Karpas-422 (cell line): ENCODE measurements around the gene WDTC1. TPM values are rescaled to one million over a fixed set of nuclear protein-coding genes. Genes with fewer than 3 reads are reported as not detected.
"Not testable (repeated sequence)": the region's sequence is repeated elsewhere in the genome, so short reads cannot be mapped to it uniquely, and the experiment has no call there.

Source experiments
- DNase-seq: peaks from one replicate; pipeline ENCODE4 v3.0.0-alpha.2; 2015
- H2AFZ ChIP-seq: fragments of 200-600 bp; sonication (generic); 2 replicates; pipeline ENCODE4 v1.6.1; 2014; ENCODE audit warnings: antibody characterized with exemption, low read length, mixed read lengths
- H3K27ac ChIP-seq: fragments of 200-600 bp; sonication (generic); 2 replicates; pipeline ENCODE4 v1.5.1; 2014; ENCODE audit warnings: mild to moderate bottlenecking, low read length, moderate library complexity
- H3K27me3 ChIP-seq: fragments of 200-600 bp; sonication (generic); 2 replicates; pipeline ENCODE4 v1.6.1; 2014; ENCODE audit warnings: low read length, mixed read lengths
- H3K36me3 ChIP-seq: fragments of 200-600 bp; sonication (generic); 2 replicates; pipeline ENCODE4 v1.6.1; 2014; ENCODE audit warnings: low read length, mixed read lengths; ENCODE audit not compliant: insufficient read depth
- H3K4me1 ChIP-seq: fragments of 200-600 bp; sonication (generic); 2 replicates; pipeline ENCODE4 v1.6.1; 2014; ENCODE audit warnings: mild to moderate bottlenecking, low read length, mixed read lengths
- H3K4me2 ChIP-seq: fragments of 200-600 bp; sonication (generic); 2 replicates; pipeline ENCODE4 v1.6.1; 2014; ENCODE audit warnings: low read length, low read depth, mild to moderate bottlenecking; ENCODE audit not compliant: poor library complexity, severe bottlenecking
- H3K4me3 ChIP-seq: fragments of 200-600 bp; sonication (generic); 2 replicates; pipeline ENCODE4 v1.5.1; 2014; ENCODE audit warnings: mild to moderate bottlenecking, antibody characterized with exemption, low read length, mixed read lengths
- H3K79me2 ChIP-seq: fragments of 200-600 bp; sonication (generic); 2 replicates; pipeline ENCODE4 v1.6.1; 2014; ENCODE audit warnings: mild to moderate bottlenecking, low read length, mixed read lengths
- H3K9ac ChIP-seq: fragments of 200-600 bp; sonication (generic); 2 replicates; pipeline ENCODE4 v1.6.0; 2014; ENCODE audit warnings: low read length
- H3K9me2 ChIP-seq: fragments of 200-600 bp; sonication (generic), shearing (Covaris generic); replicated peaks from 2 replicates; pipeline ENCODE4 v1.6.0; 2014; ENCODE audit warnings: mild to moderate bottlenecking, low read length, moderate library complexity; ENCODE audit not compliant: insufficient read depth
- H3K9me3 ChIP-seq: fragments of 300-700, 200-600 bp; sonication (generic); 2 replicates; pipeline ENCODE4 v1.6.1; 2014; ENCODE audit warnings: low read length, mixed read lengths
- H4K20me1 ChIP-seq: fragments of 200-600 bp; sonication (generic); 2 replicates; pipeline ENCODE4 v1.6.1; 2014; ENCODE audit warnings: mild to moderate bottlenecking, antibody characterized with exemption, low read length, low read depth; ENCODE audit not compliant: insufficient read depth
- total RNA-seq: library from RNA; depleted of rRNA; stranded (reverse); fragments of >200 nt; shearing (Covaris generic); gene quantifications from 2 replicates; pipeline ENCODE4 v1.2.3, GENCODE V29; 2014; ENCODE audit warnings: low replicate concordance

WDTC1 gene
- total RNA-seq, 1 experiment from 2014 or later = 37.0 TPM

DNA sequence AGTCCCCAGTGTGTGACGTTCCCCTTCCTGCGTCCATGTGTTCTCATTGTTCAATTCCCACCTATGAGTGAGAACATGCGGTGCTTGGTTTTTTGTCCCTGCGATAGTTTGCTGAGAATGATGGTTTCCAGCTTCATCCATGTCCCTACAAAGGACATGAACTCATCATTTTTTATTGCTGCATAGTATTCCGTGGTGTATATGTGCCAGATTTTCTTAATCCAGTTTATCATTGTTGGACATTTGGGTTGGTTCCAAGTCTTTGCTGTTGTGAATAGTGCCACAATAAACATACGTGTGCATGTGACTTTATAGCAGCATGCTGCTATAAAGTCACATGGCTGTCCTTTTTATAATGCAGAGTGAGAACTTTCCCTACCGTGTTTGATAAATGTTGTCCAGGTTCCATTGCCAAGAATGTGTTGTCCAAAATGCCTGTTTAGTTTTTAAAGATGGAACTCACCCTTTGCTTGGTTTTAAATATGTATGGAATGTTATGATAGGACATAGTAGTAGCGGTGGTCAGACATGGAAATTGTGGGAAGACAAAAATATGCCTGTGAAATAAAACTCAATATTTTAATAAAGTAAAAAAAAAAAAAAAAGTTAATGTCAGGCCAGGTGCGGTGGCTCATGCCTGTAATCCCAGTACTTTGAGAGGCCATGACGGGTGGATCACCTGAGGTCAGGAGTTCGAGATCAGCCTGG lies 26.1 kb upstream of the WDTC1 start:
- H3K4me1 ChIP-seq, H3K27ac ChIP-seq, H4K20me1 ChIP-seq, H3K9ac ChIP-seq, H3K79me2 ChIP-seq, H2AFZ ChIP-seq, H3K27me3 ChIP-seq, H3K4me3 ChIP-seq, H3K9me3 ChIP-seq, H3K4me2 ChIP-seq, H3K9me2 ChIP-seq, DNase-seq, H3K36me3 ChIP-seq: not testable (repeated sequence)

DNA sequence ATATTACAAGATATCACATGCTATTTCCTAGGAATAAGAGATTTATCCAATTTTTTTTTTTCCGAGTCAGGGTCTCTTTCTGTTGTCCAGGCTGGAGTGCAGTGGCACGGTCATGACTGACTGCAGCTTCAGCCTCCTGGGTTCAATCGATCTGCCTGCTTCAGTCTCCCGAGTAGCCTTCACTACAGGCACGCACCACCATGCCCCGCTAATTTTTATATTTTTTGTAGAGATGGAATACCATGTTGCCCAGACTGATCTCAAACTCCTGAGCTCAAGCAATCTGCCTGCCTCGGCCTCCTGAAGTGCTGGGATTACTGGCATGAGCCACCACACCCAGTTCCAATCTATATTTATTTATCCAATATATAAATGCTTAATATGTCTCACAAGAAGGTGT lies 18.0 kb upstream of the WDTC1 start:
- no peak overlapping the region for H3K9ac ChIP-seq
- no peaks in the 10 kb centered on the region for H3K36me3 ChIP-seq
- no peak for DNase-seq
- no peaks in the 10 kb centered on the region for H3K4me1 ChIP-seq
- no peaks in the 10 kb centered on the region for H3K79me2 ChIP-seq
- H3K27me3 ChIP-seq = no peaks in the 10 kb centered on the region
- H2AFZ ChIP-seq = no peak overlapping the region
- H3K4me2 ChIP-seq = no peak overlapping the region
- H4K20me1 ChIP-seq = no peaks in the 10 kb centered on the region
- H3K4me3 ChIP-seq = no peak overlapping the region
- H3K9me2 ChIP-seq = no peaks in the 10 kb centered on the region
- H3K27ac ChIP-seq = no peak overlapping the region
- H3K9me3 ChIP-seq = no peaks in the 10 kb centered on the region

DNA sequence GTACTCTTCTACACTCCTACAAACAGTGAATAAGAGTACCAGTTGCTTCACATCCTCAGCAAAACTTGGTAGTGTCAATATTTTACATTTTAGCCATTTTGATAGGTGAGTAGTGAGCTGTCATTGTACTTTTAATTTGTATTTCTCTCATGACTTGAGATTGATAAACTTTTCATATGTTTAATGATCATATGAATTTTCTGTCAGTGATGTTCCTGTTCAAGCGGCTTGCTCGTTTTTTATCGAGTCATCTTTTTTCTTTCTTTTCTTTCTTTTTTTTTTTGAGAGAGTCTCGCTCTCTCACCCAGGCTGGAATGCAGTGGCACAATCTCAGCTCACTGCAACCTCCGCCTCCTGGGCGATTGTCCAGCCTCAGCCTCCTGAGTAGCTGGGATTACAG lies 17.0 kb upstream of the WDTC1 start:
- no peaks in the 10 kb centered on the region for H3K4me1 ChIP-seq
- no peaks in the 10 kb centered on the region for H3K9me2 ChIP-seq
- H3K4me3 ChIP-seq = no peak overlapping the region
- H3K27ac ChIP-seq = no peak overlapping the region
- no peaks in the 10 kb centered on the region for H3K27me3 ChIP-seq
- H3K9ac ChIP-seq = no peak overlapping the region
- H3K36me3 ChIP-seq = no peaks in the 10 kb centered on the region
- H3K4me2 ChIP-seq = no peak overlapping the region
- no peaks in the 10 kb centered on the region for H4K20me1 ChIP-seq
- no peaks in the 10 kb centered on the region for H3K9me3 ChIP-seq
- H3K79me2 ChIP-seq = no peaks in the 10 kb centered on the region
- no peak overlapping the region for H2AFZ ChIP-seq
- no peak for DNase-seq

DNA sequence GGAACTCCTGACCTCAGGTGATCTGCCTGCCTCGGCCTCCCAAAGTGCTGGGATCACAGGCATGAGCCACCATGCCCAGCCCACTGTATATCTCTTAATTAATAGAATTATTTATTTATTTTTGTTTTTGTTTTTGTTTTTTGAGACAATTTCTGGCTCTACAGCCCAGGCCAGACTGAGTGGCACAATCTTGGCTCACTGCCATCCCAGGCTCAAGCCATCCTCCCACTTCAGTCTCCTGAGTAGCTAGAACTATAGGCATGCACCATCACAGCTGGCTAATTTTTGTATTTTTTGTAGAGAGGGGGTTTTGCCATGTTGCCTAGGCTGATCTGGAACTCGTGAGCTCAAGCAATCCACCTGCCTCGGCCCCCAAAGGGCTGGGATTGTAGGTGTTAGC lies 15.7 kb upstream of the WDTC1 start:
- no peaks in the 10 kb centered on the region for H3K9me3 ChIP-seq
- no peak overlapping the region for H3K4me3 ChIP-seq
- no peaks in the 10 kb centered on the region for H3K79me2 ChIP-seq
- no peaks in the 10 kb centered on the region for H3K36me3 ChIP-seq
- no peaks in the 10 kb centered on the region for H4K20me1 ChIP-seq
- H3K27ac ChIP-seq = no peak overlapping the region
- no peak for DNase-seq
- H3K4me2 ChIP-seq = no peak overlapping the region
- no peak overlapping the region for H2AFZ ChIP-seq
- no peaks in the 10 kb centered on the region for H3K27me3 ChIP-seq
- no peaks in the 10 kb centered on the region for H3K4me1 ChIP-seq
- H3K9me2 ChIP-seq = no peaks in the 10 kb centered on the region
- no peak overlapping the region for H3K9ac ChIP-seq

DNA sequence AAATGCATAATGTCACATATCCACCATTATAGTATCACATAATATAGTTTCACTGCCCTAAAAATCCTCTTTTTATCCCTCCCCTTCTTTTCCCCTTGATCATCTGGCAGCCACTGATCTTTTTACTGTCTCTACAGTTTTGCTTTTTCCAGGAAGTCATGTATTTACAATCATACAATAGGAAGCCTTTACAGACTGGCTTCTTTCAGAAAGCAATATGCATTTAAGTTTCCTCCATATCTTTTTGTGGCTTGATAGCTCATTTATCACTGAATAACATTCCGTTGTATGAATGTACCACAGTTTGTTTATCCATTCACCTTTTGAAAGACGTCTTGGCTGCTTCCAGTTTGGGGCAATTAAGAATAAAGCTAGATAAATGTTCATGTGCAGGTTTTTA lies 14.3 kb upstream of the WDTC1 start:
- no peaks in the 10 kb centered on the region for H3K4me1 ChIP-seq
- no peaks in the 10 kb centered on the region for H3K79me2 ChIP-seq
- H3K9me2 ChIP-seq = no peaks in the 10 kb centered on the region
- no peak overlapping the region for H3K27ac ChIP-seq
- H4K20me1 ChIP-seq = no peaks in the 10 kb centered on the region
- no peak overlapping the region for H3K4me3 ChIP-seq
- H3K36me3 ChIP-seq = no peaks in the 10 kb centered on the region
- no peak overlapping the region for H3K4me2 ChIP-seq
- H3K27me3 ChIP-seq = no peaks in the 10 kb centered on the region
- H2AFZ ChIP-seq = peak overlapping the region; percentile 62; the same call in 1 of the 2 replicates
- no peak overlapping the region for H3K9ac ChIP-seq
- H3K9me3 ChIP-seq = no peaks in the 10 kb centered on the region
- DNase-seq = no peak

DNA sequence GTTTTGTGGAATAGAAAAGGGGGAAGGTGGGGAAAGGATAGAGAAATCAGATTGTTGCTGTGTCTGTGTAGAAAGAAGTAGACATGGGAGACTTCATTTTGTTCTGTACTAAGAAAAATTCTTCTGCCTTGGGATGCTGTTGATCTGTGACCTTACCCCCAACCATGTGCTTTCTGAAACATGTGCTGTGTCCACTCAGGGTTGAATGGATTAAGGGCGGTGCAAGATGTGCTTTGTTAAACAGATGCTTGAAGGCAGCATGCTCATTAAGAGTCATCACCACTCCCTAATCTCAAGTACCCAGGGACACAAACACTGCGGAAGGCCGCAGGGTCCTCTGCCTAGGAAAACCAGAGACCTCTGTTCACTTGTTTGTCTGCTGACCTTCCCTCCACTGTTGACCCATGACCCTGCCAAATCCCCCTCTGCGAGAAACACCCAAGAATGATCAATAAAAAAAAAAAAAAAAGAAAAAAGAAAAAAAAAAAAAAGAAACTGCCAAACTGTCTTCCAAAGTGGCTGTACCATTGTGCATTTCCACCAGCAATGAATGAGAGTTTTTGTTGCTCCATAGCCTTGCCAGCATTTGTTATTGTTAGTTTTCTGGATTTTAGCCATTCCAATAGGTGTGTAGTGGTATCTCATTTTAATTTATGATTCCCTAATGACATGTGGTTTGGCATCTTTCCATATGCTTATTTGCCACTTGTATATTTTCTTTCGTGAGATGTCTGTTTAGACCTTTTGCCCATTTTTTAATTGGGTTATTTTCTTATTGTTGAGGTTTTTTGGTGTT lies 13.5 kb upstream of the WDTC1 start:
- not testable (repeated sequence) for H3K4me1 ChIP-seq, H2AFZ ChIP-seq

DNA sequence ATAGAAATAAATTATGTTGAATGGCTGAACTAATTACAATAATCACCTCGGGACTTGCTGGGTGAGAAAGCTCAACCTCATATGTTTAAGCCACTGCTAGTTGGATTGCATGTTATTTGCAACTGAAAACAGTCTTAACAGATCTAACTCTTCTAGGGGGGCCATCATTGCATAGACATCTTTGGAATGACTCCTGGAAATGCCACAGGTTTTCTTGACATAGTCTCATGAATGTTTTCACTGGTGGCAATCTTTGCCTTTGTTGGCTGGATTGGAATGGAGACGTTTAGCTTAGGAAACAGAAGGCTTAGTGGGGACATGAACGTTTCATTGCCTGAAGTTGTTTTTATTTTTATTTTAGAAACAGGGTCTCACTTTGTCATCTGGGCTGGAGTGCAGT lies 8.8 kb upstream of the WDTC1 start:
- Histone ChIP-seq H3K4me1 (no peaks in the 10 kb centered on the region), H3K9me2 (no peaks in the 10 kb centered on the region), H3K9ac (no peak overlapping the region), H3K27ac (no peak overlapping the region), H3K4me3 (no peak overlapping the region), H2AFZ (no peak overlapping the region), H4K20me1 (no peaks in the 10 kb centered on the region), H3K4me2 (no peak overlapping the region), H3K36me3 (no peaks in the 10 kb centered on the region), H3K27me3 (no peaks in the 10 kb centered on the region), H3K9me3 (no peaks in the 10 kb centered on the region), H3K79me2 (no peaks in the 10 kb centered on the region)
- DNase-seq = no peak

More for the DNA sequence above, 13.5 kb upstream of the WDTC1 start:
- H4K20me1 ChIP-seq, H3K27ac ChIP-seq, DNase-seq, H3K9me3 ChIP-seq, H3K36me3 ChIP-seq, H3K9me2 ChIP-seq, H3K4me3 ChIP-seq, H3K4me2 ChIP-seq, H3K27me3 ChIP-seq, H3K9ac ChIP-seq, H3K79me2 ChIP-seq: not testable (repeated sequence)

DNA sequence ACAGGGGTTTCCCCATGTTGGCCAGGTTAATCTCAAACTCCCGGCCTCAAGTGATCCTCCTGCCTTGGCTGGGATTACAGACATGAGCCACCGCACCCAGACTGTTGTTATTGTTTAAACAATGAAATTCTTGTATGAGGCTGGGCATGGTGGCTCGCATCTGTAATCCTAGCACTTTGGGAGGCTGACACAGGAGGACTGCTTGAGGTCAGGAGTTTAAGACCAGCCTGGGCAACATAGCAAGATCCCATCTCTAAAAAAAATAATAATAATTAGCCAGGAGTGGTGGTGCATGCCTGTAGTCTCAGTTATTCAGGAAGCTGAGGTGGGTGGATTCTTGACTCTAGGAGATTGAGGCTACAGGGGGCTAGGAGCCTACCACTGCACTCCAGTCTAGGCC lies 6.7 kb upstream of the WDTC1 start:
- H3K36me3 ChIP-seq = no peaks in the 10 kb centered on the region
- no peak overlapping the region for H3K4me2 ChIP-seq
- no peak overlapping the region for H2AFZ ChIP-seq
- no peak overlapping the region for H3K27ac ChIP-seq
- H3K9ac ChIP-seq = no peak overlapping the region
- no peaks in the 10 kb centered on the region for H4K20me1 ChIP-seq
- H3K4me1 ChIP-seq = no peaks in the 10 kb centered on the region
- no peak overlapping the region for H3K4me3 ChIP-seq
- no peaks in the 10 kb centered on the region for H3K9me3 ChIP-seq
- no peak for DNase-seq
- H3K9me2 ChIP-seq = no peaks in the 10 kb centered on the region
- H3K27me3 ChIP-seq = no peaks in the 10 kb centered on the region
- no peaks in the 10 kb centered on the region for H3K79me2 ChIP-seq
